DMS79 treated with DMSO at 0.1 percent for 48 hours (cell line): ENCODE results near the gene LSM12.

Source experiments
- DNase-seq: peaks from one replicate; lab custom pipeline; 2025; lab: John Stamatoyannopoulos, UW

Gene LSM12

GRCh38 chr17:44007346-44008204 is 58.9 kb downstream of the LSM12 start:
- DNase-seq, result no peak

DNA sequence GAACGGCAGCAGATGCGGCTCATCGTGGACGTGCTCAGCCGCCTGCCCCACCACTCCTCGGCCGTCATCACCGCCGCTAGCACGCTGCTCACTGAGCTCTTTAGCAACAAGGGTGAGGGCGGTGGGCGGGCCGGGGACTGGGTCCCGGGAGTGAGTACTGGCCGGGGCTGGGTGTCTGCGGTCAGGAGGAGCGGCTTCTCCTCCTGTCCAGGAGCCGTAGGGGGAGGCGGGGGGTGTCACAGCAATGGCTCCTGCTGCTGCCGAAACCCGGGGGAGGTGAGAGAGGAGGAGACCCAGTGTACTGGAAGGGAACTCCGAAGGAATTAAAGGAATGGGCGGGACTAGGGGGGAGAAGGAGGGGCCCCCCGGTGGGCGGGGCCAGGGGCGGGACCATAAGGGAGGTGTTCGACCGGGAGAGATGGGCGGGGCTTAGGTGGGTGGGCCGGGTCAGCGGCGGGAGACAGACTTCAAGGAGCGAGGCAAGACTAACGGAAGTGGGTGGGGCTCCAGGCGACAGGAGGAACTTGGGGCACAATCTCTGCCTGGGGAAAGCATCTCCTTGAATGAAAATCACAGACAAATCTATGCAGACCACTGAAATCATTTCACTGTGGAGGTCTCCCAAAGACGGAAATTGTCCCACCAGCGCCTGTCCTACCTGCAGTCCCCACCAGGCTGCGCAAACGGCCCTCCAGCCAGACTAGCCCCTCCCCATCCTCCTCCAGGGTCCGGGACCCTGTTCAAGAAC is 59.7 kb downstream of the LSM12 start:
- DNase-seq, result peak; percentile 92

GRCh38 chr17:44006272-44006597 is 60.2 kb downstream of the LSM12 start:
- DNase-seq, result peak; percentile 57

GRCh38 chr17:44005527-44006271 is 60.8 kb downstream of the LSM12 start:
- peak; percentile 63 for DNase-seq

DNA sequence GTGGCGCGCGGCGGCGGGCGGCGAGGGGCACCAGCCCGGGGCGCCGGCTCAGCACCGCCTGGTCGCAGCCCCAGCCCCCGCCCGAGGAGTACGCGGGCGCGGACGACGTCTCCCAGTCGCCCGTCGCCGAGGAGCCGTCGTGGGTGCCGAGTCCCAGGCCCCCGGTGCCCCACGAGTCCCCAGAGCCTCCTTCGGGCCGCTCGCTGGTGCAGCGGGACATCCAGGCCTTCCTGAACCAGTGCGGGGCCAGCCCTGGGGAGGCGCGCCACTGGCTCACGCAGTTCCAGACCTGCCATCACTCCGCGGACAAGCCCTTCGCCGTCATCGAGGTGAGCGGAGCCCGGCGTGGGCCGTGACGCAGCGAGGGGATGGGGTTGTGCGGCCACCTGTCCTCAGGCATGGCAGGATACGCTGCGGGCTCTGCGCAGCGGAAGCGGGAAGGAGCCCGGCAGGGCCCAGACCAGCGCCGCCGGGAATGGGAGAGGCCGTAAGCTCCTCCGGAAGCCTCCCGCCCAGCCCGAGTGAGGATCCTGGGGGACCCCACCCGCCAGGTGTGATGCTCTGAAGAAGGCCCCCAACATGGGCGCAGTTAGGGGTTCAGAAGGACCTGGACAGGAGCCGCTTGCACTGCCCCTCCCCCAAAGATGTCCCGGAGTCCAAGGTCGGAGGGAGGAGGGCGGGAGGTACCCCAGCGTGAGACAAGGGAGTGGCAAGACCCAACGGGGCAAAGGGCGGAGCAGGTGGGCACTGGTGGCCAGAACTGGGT is 61.5 kb downstream of the LSM12 start:
- DNase-seq, result no peak

DNA sequence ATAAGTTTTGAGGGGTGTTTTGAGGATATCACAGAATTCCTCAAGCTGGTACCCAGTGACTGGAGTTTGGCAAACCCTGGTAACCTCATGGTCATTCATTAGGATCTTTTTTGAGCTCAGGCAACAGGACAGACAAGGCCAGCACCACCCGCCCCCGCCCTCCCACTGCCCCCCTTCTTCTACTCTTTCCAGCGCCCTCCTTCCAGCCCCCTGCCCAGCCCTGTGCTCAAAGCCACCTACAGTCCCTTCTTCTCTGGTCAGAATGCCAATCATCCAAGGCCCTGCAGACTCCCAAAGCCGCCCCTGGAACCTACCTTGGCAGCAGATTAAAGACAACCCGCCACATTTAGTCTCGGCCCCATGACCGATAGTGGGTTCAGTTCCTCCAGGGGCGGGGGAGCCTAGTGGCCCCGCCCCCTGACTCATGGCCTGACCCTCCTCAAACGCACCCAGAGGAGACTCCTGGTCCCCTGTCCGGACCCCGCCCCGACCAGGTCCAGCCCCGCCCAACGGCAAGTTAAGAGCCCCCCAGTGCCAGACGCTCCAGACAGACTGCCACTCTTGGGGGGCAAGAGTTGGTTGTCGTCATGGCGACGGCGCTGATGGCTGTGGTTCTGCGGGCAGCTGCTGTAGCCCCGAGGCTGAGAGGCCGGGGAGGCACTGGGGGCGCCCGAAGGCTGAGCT is 62.3 kb downstream of the LSM12 start, which contains the start of gene NAGS:
Gene NAGS, plus strand, starts transcription at position 546 of the 684 bp plus-strand sequence. Its CDS starts 42 bp downstream, at position 588.
- DNase-seq, result peak; percentile 34

GRCh38 chr17:44002141-44002848 is 64.2 kb downstream of the LSM12 start:
- DNase-seq, result no peak

DNA sequence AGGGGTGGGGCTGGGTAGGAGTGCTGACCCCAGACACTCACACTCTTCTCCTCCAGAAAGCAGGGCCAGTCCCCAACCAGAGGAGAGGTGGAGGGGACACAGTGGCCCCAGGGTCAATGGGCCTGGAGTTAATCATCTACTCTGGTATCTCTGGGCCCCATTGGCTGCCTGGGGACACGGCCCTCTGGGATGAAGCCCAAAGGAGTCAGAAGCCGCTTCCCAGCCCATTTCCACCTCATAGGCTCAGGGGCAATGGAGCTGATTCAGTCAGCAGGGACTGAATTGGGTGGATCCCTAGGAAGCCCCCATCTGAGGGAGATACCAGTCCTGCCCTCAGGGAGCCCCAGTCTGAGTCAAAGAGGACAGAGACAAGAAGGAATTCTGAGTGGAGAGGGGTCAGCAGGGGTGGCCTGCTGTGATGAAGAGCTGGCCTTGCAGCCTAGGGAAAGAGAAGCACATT is 65.0 kb downstream of the LSM12 start:
- DNase-seq, result no peak

GRCh38 chr17:44000871-44001460 is 65.5 kb downstream of the LSM12 start:
- DNase-seq, result no peak

- DNase-seq, result no peak
Measured at GRCh38 chr17:44000141-44000860, 66.2 kb downstream of the LSM12 start.

GRCh38 chr17:43999024-43999423 is 67.4 kb downstream of the LSM12 start:
- no peak for DNase-seq

DNA sequence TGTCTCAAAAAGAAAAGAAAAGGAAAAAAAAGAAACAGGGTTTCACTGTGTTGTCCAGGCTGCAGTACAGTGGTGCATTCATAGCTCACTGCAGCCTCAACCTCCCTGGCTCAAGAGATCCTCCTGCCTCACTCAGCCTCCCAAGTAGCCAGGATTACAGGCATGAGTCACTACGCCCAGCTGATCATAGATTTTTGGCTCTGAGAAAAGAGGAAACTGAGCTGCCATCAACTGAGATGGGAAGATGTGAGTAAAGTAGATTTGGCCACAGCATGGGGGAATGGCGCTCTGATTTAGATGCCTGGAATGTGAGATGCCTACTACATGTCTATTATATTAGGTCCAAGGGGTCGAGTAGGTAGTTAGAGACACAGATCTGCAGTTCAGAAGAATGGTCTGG is 67.9 kb downstream of the LSM12 start:
- DNase-seq, result no peak

GRCh38 chr17:43997180-43997579 is 69.3 kb downstream of the LSM12 start:
- DNase-seq, result peak; percentile 13

DNA sequence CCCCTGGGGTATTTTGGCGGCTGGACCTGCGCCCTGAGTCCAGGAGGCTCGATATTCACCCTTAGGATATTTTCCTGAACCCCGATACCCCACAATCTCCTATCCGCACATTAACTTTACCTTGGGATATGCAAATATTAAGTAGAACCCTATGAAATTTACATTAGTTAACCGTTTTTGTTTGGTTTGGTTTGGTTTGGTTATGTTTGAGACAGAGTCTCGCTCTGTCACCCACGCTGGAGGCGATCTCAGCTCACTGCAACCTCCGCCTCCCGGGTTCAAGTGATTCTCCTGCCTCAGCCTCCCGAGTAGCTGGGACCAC is 71.4 kb downstream of the LSM12 start:
- DNase-seq, result no peak

GRCh38 chr17:43994272-43995149 is 72.0 kb downstream of the LSM12 start:
- DNase-seq, result peak; percentile 32

DNA sequence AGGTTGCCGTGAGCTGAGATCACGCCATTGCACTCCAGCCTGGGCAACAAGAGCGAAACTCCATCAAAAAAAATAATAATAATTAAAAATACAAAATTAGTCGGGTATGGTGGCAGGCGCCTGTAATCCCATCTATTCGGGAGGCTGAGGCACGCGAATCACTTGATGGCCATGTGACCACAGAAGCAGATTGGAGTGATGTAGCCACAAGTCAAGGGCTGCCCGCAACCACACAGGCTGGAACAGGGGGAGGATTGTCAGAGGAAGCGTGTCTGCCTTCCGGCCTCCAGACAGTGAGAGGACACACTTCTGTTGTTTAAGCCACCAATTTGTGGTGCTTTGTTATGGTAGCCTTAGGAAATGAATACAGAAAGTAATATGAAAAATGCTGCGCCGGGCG is 73.8 kb downstream of the LSM12 start:
- DNase-seq, result no peak

- peak; percentile 67 for DNase-seq
Measured at GRCh38 chr17:43988301-43988700, 78.2 kb downstream of the LSM12 start.
